ENCODE results near the gene CCDC77.

The CCDC77 gene

DNA sequence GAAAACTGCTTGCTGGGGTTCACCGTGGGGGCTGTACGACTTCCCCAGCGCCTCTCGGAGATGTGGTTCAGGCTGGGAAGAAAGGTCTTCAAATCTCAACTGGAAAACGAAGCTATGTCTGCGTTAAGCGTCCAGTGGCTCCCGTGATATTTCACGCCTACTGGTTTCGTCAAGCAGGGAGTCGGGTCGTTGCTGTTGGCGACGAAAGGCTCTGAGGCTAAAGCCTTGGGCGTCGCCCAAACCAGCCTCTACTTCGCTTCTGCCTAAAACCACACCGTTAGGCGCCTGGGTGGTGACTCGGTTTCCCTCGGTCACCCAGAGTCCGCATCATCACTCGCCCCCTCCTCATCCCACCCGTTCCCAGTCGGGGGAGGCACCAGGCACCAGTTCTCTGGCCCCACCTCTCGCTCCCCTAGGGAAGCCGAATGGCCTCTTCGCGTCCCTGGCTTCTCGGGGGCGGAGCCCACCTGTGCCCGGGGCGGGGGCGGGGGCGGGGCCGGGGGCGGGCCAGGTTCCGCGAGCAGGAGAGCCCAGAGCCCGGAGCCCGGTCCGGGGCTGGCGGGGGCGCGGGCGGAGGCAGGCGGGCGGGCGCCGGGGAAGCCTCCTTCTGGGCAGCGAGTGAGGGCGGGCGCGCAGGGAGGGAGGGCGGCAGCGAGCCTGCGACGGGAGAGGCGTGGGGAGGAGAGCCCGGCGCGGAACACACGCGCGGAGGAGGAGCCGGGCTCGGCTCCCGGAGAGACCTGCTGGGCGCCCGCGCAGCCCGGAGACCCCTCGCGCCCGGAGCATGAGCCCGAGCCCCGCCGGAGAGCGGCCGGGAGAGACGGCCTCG is 58.2 kb downstream of the CCDC77 start, which contains the start of gene B4GALNT3:
Gene B4GALNT3 (plus strand): TSS at position 510 of the 829 bp plus-strand sequence. CDS start 438 bp downstream, outside the sequence.
- peak; percentile 67 for DNase-seq (ENCODE audit: low spot score)
- TF ChIP-seq, protein P1, sequence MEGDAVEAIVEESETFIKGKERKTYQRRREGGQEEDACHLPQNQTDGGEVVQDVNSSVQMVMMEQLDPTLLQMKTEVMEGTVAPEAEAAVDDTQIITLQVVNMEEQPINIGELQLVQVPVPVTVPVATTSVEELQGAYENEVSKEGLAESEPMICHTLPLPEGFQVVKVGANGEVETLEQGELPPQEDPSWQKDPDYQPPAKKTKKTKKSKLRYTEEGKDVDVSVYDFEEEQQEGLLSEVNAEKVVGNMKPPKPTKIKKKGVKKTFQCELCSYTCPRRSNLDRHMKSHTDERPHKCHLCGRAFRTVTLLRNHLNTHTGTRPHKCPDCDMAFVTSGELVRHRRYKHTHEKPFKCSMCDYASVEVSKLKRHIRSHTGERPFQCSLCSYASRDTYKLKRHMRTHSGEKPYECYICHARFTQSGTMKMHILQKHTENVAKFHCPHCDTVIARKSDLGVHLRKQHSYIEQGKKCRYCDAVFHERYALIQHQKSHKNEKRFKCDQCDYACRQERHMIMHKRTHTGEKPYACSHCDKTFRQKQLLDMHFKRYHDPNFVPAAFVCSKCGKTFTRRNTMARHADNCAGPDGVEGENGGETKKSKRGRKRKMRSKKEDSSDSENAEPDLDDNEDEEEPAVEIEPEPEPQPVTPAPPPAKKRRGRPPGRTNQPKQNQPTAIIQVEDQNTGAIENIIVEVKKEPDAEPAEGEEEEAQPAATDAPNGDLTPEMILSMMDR (IDR thresholded peaks at IDR 0.05; ENCODE audit: borderline replicate concordance, control extremely low read depth, extremely low read depth, insufficient read depth, missing control alignments) = no peak
- in situ Hi-C loops (cut with MboI; ENCODE audit: low sequenced_read_pairs, unreplicated experiment) = no loop called here

DNA sequence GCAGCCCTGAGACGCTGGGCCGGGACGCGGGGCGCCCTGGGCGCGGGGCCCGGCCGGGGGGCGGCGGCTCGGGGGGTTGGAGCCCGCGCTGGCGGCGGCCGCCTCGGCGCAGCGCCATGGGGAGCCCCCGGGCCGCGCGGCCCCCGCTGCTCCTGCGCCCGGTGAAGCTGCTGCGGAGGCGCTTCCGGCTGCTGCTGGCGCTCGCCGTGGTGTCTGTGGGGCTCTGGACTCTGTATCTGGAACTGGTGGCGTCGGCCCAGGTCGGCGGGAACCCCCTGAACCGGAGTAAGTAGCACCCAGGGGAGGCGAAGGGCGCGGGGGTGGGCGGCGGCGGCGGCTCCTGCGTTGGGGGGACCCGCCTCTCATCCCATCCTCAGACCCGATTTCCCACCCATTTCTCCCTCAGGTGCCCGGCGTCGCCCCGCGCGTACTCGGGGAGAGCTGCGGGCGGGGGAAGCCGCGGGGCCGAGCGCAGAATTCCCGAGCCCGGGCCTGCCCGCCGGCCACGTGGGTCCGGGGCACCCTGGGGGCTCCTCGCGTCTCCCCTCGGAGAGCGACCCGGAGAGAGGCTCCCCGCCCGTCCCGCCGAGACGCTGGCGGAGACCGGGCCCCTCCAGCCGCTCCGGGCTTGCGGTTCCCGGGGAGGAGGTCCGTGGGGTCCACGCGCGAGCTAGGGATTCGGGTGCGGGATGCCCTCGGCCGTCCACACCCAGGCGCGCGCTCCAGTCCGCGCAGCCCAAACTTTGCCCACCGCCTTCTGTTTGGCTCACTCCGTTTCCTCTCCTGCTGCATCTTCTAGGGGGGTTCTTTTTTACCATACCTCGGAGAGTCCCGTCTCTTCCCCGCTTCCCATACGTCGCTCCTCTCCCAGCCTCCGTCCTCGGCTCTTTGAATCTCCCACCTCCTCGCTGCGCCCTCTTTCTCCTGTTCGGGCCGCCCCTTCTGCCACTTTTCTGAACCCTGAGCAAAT is 59.1 kb downstream of the CCDC77 start:
- DNase-seq (ENCODE audit: low spot score) = peak; percentile 72
- in situ Hi-C loops (cut with MboI; ENCODE audit: low sequenced_read_pairs, unreplicated experiment) = no loop called here
- TF ChIP-seq, protein P1 (IDR thresholded peaks at IDR 0.05; ENCODE audit: borderline replicate concordance, control extremely low read depth, extremely low read depth, insufficient read depth, missing control alignments) = no peak

DNA sequence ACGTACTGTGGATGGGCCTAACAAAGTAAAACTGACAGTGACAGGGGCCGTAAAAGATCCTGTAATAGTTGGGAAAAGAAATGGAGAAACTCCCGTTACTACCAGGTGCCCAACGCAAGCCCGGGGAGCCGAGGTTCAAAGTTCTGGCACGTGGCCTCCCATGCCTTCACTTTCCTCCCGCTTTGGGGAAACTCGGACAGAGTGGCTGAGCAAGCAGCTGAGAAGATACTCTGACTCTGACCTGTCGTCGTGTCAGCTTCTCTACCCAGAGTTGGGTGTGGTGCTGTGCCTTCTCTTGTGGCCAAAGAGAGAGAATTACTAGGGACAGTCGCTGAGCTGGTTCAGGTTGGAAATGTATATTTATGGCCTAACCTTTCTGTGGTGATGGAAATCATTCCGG is 60.0 kb downstream of the CCDC77 start:
- TF ChIP-seq, protein P1 (IDR thresholded peaks at IDR 0.05; ENCODE audit: borderline replicate concordance, control extremely low read depth, extremely low read depth, insufficient read depth, missing control alignments) = no peak
- in situ Hi-C loops (cut with MboI; ENCODE audit: low sequenced_read_pairs, unreplicated experiment) = no loop called here
- no peak for DNase-seq (ENCODE audit: low spot score)

DNA sequence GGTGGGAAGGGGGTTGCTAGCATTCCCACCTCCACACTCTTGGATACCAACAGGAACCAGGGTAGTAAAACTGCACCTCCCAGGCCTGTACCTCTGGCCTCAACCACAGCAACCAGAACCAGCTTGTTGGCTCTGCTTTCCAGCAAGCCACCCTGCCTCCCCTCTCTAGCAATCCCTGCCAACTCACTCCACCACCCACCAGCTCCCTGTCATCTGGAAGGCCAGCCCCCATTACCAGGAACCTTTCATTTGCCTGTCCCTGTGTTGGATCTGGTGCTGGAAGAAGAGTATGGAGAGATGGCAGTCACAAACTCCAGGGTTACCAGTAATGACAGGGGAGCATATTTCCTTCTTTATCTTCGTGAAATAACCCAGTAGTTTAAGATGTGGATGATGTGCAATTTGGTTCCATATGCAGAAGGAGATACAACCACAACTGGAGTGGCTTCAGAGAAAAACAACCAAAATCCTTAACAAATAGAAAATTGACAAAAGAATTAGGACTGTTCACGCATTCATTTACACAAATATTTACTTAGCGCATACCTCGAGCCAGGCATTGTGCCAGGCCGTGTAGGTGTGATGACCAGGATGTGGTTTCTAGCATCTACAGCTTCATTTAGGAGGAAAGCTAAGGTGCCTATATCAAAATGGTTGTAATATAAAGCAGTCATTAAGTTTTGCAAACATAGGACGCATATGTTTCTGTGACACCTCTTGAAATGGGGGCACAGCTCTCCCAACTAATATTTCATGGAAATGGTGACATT is 61.7 kb downstream of the CCDC77 start:
- DNase-seq (ENCODE audit: low spot score) = no peak
- in situ Hi-C loops (cut with MboI; ENCODE audit: low sequenced_read_pairs, unreplicated experiment) = no loop called here
- TF ChIP-seq, protein P1 (IDR thresholded peaks at IDR 0.05; ENCODE audit: borderline replicate concordance, control extremely low read depth, extremely low read depth, insufficient read depth, missing control alignments) = no peak

DNA sequence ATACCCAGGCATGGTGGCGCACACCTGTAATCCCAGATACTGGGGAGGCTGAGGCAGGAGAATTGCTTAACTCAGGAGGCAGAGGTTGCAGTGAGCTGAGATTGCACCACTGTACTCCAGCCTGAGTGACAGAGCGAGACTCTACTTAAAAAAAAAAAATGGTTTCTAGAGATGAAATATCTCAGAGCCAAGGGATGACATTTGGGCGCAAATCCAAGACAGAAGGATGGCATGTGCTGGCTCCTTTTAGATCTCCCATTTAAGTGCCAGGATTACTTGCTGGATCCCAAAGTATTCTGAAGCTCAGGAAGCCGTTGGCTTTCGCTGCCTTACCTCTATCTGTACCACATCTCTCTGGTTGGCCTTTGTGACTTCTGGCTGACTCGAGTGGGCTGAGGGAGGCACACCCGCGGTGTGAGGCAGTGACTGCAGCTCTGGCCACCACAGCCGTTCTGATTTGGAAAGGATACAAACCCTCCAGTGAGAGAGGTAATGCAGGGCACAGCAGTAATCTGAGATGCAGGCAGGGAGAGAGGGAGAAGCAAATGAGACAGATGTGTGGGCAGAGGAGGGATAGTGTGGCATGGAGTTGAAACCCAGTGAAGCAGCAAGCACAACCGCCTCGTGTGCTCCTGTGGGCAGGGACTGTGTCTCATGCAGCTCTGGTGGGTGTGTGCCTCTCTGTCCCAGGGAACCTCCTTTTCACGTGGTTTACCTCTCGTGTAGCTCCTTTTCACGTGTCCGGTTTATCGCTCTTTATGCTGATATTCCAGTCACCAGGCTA is 63.2 kb downstream of the CCDC77 start:
- in situ Hi-C loops (cut with MboI; ENCODE audit: low sequenced_read_pairs, unreplicated experiment) = no loop called here
- DNase-seq (ENCODE audit: low spot score) = no peak
- TF ChIP-seq, protein P1 (IDR thresholded peaks at IDR 0.05; ENCODE audit: borderline replicate concordance, control extremely low read depth, extremely low read depth, insufficient read depth, missing control alignments) = no peak

All from GM13976 (cell line).